Hepatocyte (in vitro differentiated cells): ENCODE measurements around the gene EPM2AIP1.

Experiments used
- EZH2 ChIP-seq: fragments of 200-600 bp; sonication (generic); IDR thresholded peaks from 2 replicates; pipeline ENCODE4 v1.6.1; 2016; ENCODE audit warnings: antibody characterized with exemption, mild to moderate bottlenecking, borderline replicate concordance
- TF ChIP-seq, protein P1 (sequence below): fragments of 200-600 bp; sonication (generic); IDR thresholded peaks from 2 replicates; pipeline ENCODE4 v1.5.1; 2016; ENCODE audit warnings: antibody characterized with exemption, mild to moderate bottlenecking; ENCODE audit not compliant: poor library complexity

- TF ChIP-seq, protein P1, sequence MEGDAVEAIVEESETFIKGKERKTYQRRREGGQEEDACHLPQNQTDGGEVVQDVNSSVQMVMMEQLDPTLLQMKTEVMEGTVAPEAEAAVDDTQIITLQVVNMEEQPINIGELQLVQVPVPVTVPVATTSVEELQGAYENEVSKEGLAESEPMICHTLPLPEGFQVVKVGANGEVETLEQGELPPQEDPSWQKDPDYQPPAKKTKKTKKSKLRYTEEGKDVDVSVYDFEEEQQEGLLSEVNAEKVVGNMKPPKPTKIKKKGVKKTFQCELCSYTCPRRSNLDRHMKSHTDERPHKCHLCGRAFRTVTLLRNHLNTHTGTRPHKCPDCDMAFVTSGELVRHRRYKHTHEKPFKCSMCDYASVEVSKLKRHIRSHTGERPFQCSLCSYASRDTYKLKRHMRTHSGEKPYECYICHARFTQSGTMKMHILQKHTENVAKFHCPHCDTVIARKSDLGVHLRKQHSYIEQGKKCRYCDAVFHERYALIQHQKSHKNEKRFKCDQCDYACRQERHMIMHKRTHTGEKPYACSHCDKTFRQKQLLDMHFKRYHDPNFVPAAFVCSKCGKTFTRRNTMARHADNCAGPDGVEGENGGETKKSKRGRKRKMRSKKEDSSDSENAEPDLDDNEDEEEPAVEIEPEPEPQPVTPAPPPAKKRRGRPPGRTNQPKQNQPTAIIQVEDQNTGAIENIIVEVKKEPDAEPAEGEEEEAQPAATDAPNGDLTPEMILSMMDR = no peak
- TF ChIP-seq EZH2 = no peak
These were observed 48.8 kb downstream of the EPM2AIP1 start for GRCh38 chr3:36944012-36944640.
